Calu3 (cell line): ENCODE measurements around the gene RPS19. TPM values are rescaled to one million over a fixed set of nuclear protein-coding genes. Genes with fewer than 3 reads are reported as not detected.

Experiments used
- BruUV-seq: library from RNA; stranded (reverse); fragments of 400-500 nt; replicated peaks from 2 replicates; lab custom pipeline; 2021; lab: Mats Ljungman, UMichigan
- CTCF ChIA-PET: fragments of 300-600 bp; sonication (Branson Sonifier 250); formaldehyde crosslinking; loops from one replicate; lab custom pipeline; 2022; ENCODE audit warnings: antibody characterized with exemption; lab: Charles Lee
- DNase-seq: peaks from one replicate; pipeline ENCODE4 v3.0.0; 2022
- H3K27ac Mint-ChIP-seq: one replicate; pipeline ENCODE4 v1.8.0; 2022; ENCODE audit warnings: mixed read lengths; ENCODE audit not compliant: unreplicated experiment
- H3K27me3 Mint-ChIP-seq: one replicate; pipeline ENCODE4 v1.8.0; 2022; ENCODE audit warnings: mixed read lengths; ENCODE audit not compliant: unreplicated experiment
- H3K36me3 Mint-ChIP-seq: one replicate; pipeline ENCODE4 v1.8.0; 2022; ENCODE audit warnings: mild to moderate bottlenecking, moderate library complexity, mixed read lengths; ENCODE audit not compliant: insufficient read depth, unreplicated experiment
- H3K4me1 Mint-ChIP-seq: one replicate; pipeline ENCODE4 v1.8.0; 2022; ENCODE audit warnings: mild to moderate bottlenecking, low read depth, mixed read lengths; ENCODE audit not compliant: unreplicated experiment
- H3K4me3 Mint-ChIP-seq: one replicate; pipeline ENCODE4 v1.8.0; 2022; ENCODE audit warnings: mild to moderate bottlenecking, low read depth, moderate library complexity, mixed read lengths; ENCODE audit not compliant: unreplicated experiment
- H3K9me3 Mint-ChIP-seq: one replicate; pipeline ENCODE4 v1.8.0; 2022; ENCODE audit warnings: low read depth, mixed read lengths; ENCODE audit not compliant: unreplicated experiment
- intact Hi-C: fragments of 100-400 bp; cut with micrococcal nuclease; formaldehyde crosslinking; loops from one replicate; pipeline ENCODE4 v1.10.0; 2022; ENCODE audit not compliant: unreplicated experiment
- total RNA-seq: library from RNA; stranded (reverse); gene quantifications from 2 replicates; pipeline ENCODE4 v1.2.3, GENCODE V29; 2022
- TF ChIP-seq, protein P1 (sequence below): fragments of 200-600 bp; IDR thresholded peaks from one replicate; pipeline ENCODE4 v1.8.0; 2022; ENCODE audit warnings: antibody characterized with exemption; ENCODE audit not compliant: unreplicated experiment

Gene RPS19
- total RNA-seq, 1 experiment from 2014 or later: 2,220 TPM

DNA sequence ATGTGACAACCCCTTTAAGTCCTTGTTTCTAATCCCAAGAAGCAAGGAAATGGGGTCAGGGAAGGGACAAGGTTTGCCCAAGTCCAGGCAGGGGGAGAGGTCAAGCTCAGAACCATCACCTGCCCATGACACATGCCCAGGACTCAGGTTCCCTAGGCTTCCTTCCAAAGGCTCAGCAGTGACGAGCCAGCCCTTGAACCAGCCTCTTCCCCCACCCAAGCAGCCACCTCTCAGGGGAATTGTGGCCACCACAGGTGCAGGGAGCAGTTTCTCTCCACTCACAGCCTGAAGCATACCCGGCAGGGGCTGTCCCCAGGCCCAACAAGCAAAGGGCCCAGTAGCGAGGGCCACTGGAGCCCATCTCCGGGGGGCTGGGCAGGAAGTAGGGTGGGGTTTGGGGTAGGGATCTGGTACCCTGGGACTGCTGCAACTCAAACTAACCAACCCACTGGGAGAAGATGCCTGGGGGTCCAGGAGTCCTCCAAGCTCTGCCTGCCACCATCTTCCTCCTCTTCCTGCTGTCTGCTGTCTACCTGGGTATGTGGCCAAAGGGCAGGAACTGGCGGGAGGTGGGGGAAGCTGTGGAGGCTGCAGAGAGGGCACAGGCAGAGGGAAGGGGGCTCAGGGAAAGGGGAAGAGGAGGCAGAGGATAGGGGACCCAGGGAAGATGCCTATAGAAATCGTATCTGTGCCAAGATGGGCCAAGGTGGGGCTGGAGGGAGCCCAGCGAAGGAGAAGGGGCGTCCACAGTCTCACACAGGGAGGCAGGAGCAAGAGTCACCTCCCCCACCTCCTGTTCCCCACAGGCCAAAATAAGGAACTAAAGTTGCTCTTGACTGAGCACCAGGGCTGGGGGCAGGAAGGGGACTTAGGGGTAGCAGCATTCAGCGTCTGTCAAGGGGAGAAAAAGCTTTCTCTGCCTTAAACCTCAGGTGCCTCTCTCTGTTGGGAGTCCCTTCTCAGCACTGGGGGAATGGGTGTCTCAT, 17.1 kb downstream of the RPS19 start, which contains the start of gene CD79A:
CD79A (plus strand) TSS at position 433 of the 986 bp plus-strand sequence; CDS start at position 459, 26 bp downstream.
- intact Hi-C loops: no loop called here
- no peaks in the 10 kb centered on the region for H3K9me3 Mint-ChIP-seq
- peaks cover 6% of the 10 kb centered on the region for H3K27me3 Mint-ChIP-seq
- BruUV-seq: no TSS peak
- no peak within 1 kb of the TSS for H3K4me3 Mint-ChIP-seq
- H3K36me3 Mint-ChIP-seq: peaks cover 17% of the 10 kb centered on the region
- CTCF ChIA-PET: interaction anchor here (1.8 kb wide), 1 partner anchor 158 kb away, joined by 4 read pairs; no protein-coding TSS in a partner anchor
- no peak within 1 kb of the TSS for H3K27ac Mint-ChIP-seq
- H3K4me1 Mint-ChIP-seq: peaks cover 13% of the 10 kb centered on the region
- TF ChIP-seq, protein P1, sequence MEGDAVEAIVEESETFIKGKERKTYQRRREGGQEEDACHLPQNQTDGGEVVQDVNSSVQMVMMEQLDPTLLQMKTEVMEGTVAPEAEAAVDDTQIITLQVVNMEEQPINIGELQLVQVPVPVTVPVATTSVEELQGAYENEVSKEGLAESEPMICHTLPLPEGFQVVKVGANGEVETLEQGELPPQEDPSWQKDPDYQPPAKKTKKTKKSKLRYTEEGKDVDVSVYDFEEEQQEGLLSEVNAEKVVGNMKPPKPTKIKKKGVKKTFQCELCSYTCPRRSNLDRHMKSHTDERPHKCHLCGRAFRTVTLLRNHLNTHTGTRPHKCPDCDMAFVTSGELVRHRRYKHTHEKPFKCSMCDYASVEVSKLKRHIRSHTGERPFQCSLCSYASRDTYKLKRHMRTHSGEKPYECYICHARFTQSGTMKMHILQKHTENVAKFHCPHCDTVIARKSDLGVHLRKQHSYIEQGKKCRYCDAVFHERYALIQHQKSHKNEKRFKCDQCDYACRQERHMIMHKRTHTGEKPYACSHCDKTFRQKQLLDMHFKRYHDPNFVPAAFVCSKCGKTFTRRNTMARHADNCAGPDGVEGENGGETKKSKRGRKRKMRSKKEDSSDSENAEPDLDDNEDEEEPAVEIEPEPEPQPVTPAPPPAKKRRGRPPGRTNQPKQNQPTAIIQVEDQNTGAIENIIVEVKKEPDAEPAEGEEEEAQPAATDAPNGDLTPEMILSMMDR: no peak
- no peak for DNase-seq

DNA sequence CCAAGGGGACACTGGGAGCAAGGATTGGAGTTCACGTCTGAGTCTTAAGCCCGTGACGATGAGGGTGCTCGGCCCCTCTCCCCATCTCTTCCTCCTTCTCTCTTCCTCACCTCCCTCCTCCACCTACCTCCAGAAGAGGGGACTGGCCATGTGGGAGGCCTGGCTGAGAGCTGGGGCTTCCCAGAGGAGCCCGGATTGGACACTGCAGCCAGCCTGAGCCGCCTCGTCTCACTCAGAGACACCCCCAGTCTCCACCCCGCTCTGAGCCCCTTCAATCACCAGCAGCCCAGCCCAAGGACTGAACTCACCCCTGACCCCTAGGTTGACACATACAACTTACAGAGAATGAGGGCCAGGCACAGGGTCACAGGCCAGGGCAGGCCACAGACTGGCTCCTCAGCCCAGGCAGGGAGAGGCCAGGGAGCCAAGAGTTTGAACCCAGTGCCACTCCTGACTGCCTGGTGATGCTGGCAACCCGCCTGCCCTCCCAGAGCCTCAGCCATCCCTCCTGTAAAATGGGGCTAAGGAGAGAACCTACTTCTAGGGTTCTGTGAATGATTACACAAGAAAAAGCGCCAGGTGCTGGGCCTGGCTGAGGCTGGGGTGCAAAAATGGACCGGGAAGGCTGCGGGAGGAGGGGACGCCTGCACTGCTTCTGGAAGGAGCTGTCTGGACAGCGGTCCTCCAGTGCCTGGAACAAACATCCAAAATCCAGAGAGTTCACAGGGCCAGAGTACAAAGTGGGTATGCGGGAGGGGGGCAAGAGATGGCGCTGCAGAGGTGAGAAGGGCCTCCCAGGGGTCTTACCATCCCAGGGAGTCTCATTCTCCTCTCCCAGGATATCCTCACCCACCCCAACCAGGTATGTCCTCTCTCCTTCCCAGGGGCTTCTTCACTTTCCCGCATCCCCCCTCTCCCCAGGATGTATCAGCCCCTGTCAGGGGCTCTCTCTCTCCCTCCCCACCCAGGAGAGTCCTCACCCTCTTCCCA, 18.2 kb downstream of the RPS19 start:
- Mint-ChIP-seq H3K36me3 (peaks cover 17% of the 10 kb centered on the region), H3K27me3 (peaks cover 16% of the 10 kb centered on the region), H3K4me3 (no peak overlapping the region), H3K9me3 (no peaks in the 10 kb centered on the region), H3K4me1 (peaks cover 15% of the 10 kb centered on the region), H3K27ac (no peak overlapping the region)
- no peak for DNase-seq
- TF ChIP-seq, protein P1: no peak
- CTCF ChIA-PET: no interaction called here
- BruUV-seq: no TSS peak
- intact Hi-C loops: no loop called here

DNA sequence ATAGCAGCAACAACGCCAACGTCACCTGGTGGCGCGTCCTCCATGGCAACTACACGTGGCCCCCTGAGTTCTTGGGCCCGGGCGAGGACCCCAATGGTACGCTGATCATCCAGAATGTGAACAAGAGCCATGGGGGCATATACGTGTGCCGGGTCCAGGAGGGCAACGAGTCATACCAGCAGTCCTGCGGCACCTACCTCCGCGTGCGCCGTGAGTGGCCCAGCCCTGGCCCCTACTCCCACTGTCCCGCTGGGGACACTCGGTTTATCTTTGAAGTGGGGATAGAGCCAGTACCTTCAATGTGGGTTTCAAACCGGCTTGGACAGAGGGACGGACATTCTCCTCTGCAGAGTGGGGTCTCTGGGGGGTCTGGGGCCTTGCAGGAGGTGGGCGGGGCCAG, 19.0 kb downstream of the RPS19 start:
- H3K4me3 Mint-ChIP-seq: no peak overlapping the region
- intact Hi-C loops: no loop called here
- CTCF ChIA-PET: no interaction called here
- H3K27ac Mint-ChIP-seq: no peak overlapping the region
- H3K4me1 Mint-ChIP-seq: peaks cover 11% of the 10 kb centered on the region
- no TSS peak for BruUV-seq
- TF ChIP-seq, protein P1: no peak
- peaks cover 20% of the 10 kb centered on the region for H3K36me3 Mint-ChIP-seq
- DNase-seq: no peak
- no peaks in the 10 kb centered on the region for H3K9me3 Mint-ChIP-seq
- peaks cover 16% of the 10 kb centered on the region for H3K27me3 Mint-ChIP-seq

DNA sequence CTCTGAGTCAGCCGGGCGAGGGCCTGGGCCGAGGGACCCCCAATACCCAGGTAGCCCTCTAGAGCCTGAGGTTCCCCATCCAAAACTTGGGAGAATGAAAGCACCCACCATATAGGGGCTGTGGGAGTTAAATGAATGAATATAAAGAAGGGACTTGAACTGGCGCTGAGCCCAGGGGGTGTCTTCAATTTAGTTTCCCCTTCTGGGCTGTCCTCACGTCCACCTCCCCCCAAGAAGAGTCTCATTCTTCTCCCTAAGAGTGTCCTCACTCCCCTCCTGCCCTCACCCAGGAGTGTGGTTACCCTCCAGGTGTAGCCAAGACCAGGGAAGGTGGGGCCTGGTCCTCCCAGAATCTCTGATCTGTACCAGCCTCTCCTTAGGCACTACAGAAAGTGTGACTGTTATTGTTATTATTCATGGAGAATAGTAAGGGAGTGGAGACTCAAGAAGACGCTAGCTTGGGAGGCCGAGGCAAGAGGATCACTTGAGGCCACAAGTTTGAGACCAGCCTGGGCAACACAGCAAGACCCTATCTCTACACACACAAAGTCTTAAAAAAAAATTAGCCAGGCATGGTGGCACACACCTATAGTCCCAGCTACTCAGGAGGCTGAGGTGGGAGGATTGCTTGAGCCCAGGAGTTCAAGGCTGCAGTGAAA, 19.7 kb downstream of the RPS19 start:
- BruUV-seq: no TSS peak
- H3K9me3 Mint-ChIP-seq: no peaks in the 10 kb centered on the region
- H3K4me1 Mint-ChIP-seq: peaks cover 12% of the 10 kb centered on the region
- CTCF ChIA-PET: no interaction called here
- intact Hi-C loops: no loop called here
- no peak for DNase-seq
- no peak overlapping the region for H3K27ac Mint-ChIP-seq
- no peak overlapping the region for H3K4me3 Mint-ChIP-seq
- H3K36me3 Mint-ChIP-seq: peaks cover 27% of the 10 kb centered on the region
- peaks cover 16% of the 10 kb centered on the region for H3K27me3 Mint-ChIP-seq
- TF ChIP-seq, protein P1: no peak
